ENCODE measurements around the gene PITX3.
A peak's percentile ranks its signal among the peaks of the same experiment; 100 is the strongest.

The PITX3 gene
- total RNA-seq, result 0 to 0.15 (median 0.06) reads per million in 4 donors

DNA sequence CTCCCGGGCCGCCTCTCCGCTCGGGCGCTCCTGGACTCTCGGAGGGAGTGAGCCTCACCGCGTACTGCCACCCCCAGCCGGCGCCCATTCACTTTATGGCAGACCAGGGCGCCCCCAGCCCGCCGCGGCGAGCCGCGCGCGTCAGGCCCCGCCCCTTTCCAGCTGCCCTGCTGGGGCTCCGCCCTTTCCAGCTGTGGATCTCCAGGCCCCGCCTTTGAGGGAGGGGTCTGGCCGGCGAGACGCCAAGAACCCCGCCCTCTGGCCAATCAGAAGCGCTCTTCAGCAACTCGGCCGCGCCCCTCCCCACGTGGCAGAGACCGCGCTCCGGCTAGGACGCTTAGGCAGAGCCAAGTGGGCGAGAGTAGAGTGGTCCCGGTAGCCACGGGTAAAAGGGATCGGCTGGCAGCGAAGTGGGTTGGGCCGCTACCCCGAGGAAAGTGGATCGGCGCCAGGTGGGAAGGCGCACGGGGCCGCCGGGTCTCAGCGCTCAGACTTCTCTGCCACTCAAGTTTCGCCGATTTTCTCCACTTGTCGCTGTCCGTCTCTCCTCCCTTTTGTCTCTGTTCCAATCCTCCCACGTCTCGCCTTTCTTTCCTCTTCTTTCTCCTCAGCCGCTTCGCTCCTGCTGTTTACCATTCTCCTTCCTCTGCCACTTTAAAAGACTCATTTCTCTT, at the start of gene PITX3:
TSS of gene PITX3 (minus strand) at position 69 of the 674 bp plus-strand sequence. CDS start 9,432 bp downstream, outside the sequence.
- DNase-seq, result peak; percentile 83 to 93 (median 86)

DNA sequence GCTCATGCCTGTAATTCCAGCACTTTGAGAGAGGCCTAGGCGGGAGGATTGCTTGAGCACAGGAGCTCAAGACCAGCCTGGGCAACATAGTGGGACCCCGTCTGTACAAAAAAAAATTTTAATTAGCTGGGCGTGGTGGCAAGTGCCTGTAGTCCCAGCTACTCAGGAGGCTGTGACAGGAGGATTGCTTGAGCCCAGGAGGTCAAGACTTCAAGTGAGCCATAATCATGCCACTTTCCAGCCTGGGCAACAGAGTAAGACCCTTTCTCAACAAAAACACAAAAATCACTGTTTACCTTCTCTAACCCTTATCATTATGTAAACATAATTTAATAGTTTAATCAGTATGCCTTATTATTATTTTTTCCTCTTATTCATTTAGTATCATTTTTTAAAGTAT, 48.5 kb upstream of the PITX3 start:
- DNase-seq, result no peak

DNA sequence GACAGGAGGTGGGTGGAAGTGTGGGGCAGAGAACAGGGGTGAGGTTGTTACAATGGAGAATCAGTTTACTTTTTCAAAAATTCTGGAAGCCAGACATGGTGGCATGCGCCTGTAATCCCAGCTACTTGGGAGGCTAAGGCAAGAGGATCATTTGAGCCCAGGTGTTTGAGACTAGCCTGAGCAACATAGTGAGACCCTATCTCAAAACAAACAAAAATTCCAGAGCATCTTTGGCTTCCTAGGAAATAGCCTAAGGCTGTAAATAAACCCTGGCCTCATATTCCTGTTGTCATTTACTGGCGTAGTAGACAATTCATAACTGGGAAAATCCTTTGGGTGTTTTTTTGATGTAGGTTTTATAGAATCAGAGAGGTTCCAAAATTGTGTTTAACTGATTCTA, 48.0 kb upstream of the PITX3 start:
- no peak for DNase-seq

DNA sequence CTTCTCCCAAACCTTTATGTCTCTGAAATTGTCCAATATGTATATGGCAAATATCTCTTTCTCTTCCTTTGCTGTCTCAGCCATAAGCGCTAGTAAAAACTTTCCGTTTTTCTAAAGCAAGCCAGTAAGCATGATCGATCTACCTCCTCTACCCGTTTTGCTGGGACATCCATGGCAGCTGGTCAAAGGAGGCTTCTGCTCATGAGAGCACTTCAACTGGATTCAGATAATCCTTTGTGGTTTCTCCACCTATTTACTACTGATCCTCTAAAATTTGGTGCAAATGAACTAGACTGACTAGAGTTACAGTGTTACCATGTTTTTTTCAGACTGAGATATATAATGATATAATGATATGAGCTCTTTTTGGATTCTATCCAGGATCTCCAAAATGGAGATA, 46.7 kb upstream of the PITX3 start:
- no peak for DNase-seq

DNA sequence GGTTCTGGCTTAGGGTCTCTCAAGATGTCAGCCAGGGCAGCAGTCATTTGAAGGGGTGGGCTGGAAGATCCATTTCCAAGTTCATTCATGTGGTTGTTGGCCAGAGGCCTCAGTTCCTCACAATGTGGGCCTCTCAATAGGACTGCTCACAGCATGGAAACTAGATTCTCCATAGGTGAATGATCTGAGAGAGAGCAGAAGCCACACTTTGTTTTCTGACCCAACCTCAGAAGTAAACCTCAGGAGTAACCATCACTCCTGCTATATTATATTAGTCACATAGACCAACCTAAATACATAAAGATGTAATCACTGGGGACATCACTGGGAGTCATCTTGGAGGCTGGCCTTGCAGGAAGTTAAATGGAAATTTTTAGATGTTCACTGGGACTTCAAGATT, 46.2 kb upstream of the PITX3 start:
- DNase-seq, result no peak

DNA sequence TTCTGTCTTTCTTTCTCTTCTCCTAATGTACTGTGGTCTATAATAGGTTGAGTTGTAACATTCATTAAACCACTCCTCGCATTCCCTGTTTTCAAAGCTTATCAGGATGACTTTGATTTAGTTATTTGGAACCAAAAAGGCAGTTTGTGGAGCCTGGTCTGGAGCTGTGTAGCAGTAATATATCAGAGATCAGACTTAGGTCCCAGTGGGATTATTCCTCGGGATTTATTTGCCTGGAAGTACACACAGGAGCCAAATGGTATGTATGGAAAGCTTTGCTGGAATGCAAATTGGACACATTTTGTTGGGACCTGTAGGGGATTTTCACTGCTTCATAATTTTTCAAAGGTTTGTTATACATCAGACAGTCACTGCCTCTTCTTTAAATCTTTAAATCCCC, 44.9 kb upstream of the PITX3 start:
- DNase-seq, result no peak

DNA sequence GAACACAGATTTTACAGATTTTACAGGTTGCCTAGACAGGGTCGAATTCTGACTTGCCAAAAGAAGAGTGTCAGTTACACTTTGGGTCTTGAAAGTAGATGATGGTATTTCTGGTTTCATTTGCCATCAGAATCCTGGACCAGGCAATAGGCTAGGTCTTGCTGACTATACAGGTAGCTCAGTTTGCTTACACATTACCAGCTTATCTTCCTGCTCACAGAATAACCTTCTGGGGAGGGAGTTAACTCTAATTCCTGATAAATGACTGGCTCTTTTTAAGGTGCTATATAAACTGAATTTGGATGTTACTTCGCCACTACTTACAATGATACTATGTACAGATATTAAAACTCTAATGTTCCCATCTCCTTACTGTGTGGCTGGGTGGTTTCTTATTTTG, 43.8 kb upstream of the PITX3 start:
- peak in 1 of 5 donors; percentile 24 for DNase-seq

DNA sequence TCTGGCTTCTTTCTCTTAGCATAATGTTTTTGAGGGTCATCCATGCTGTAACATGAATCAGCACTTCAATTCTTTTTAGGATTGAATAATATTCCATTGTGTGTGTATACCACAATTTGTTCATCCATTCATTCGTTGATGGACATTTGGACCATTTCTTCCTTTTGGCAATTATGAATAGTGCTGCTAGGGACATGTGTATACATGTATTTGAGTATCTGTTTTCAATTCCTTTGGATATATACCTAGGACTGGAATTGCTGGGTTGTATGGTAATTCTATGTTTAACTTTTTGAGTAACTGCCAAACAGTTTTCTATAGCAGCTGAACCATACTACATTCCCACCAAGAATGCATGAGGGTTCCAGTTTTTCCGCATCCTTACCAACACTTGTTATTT, 43.2 kb upstream of the PITX3 start:
- DNase-seq, result no peak

DNA sequence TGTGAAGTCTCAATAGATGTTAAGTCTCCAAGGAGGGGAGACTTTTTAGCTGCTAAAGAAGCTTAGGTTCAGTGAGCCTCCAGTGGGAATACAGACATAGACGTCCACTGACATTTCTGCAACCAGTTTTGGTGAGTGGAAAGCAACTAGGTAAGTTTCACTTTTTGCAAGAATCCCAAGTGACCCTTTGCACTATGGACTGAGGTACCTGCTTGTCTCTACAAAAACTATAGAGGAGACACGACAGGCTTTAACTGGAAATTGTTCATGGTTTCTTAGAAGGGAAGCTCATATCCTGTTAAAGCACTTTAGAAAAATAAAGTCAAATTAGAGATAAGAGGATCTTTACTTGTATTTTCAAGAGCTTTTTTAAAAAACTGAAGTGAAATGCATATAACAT, 42.6 kb upstream of the PITX3 start:
- DNase-seq, result peak in 1 of 5 donors; percentile 56

DNA sequence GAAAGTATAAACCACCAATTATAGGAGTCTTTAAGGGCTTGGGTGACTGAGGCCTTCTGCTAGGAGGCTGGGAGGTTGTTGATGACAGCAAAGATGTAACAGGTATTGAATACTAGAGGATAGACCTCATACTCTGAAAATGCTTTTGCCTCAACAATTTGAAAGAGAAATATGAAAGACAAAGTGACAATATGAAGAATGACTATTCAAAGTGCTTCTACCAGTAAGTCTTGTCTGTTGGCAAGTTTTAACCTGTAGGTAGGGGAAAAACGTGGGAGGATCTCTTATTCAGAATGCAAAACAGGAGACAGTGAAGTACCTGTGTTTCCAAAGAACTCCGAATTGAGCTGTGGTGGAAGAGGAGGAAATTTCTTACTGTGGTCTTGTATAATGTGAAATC, 42.2 kb upstream of the PITX3 start:
- DNase-seq, result no peak

DNA sequence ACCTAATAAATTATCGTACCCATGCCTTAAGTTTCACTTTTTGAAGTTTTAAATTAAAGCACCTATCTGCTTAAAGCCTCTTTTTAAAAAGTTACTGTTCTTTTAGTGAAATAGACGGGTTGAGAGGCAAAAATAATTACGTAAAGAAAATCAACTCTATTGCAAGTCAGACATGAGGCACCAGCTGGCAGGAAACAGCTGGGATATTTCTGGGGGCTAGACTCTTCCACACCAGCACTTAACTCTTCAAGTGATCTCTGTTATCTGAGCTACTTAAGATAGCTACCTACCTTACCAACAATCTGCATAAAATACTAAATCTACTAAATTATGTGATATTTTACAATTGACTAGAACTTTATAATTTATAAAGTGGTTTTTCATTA, 39.8 kb upstream of the PITX3 start:
- no peak for DNase-seq

DNA sequence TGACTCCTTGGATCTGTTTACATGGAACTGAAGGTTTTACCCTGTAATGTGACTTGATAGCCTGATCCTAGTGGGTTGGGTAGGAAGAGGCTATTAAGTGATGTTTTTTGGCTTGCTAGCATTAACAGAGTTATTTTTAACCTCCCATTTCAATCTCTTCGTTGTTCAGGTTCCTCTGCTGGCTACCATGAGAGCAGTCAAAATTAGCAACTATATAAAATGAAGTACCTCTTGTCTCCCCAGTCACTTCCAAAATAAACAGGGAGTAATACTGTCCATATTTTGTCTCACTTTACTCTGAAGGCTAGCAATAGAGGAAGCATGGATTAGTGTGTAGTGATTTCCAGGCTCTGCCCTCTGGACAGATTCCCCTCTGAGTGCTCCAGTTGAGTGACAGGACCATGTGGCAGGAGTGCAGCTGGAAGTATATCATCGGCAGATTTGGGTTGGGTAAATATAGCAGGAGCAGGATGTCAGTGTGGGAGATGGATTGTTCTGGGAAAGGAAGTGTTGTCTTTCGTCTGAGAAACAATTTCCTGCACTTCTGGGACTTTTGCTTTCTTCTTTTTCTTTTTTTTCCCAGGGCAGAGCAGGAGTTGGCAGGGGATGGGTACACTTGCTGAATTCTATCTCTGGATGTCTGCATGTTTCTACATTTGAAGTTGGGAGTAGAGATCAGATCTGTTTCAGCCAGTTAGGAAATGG, 39.2 kb upstream of the PITX3 start:
- DNase-seq, result no peak

DNA sequence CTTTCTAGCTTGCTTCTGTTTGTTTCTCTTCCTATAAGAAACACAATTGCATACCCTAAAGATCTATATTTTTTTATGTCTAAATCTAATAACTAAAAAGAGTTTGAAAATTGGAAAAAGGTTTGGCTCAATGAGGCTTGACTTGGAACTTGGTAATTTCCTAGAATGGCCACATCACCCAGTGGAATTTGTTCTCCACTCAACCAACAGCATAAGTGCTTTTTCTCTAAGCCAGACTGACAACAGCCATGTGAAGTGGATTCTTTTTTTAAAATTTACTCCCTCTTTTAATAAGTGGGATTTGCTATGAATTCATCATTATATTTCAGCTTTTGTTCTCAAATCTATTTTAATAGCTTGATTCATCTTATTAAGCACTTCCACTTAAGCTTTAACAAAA, 37.8 kb upstream of the PITX3 start:
- DNase-seq, result no peak

DNA sequence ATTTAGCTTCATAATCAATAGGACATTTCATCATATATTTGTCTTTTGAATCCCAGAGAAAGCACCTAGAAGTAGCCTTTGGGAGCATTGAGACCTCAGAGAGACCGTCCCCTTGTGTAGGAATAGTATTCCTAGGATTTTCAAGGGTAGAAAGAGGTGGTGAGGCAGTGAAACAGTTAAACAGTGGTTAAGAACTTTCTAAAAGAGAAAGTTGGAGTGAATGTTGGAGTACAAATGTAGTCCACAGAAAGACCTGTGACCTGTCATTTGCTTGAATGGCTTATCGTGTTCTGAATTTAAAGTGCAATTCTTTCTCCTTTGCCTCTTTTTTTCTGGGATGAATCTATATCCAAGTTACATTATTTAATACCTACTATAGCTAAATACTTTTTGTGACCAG, 34.0 kb upstream of the PITX3 start:
- DNase-seq, result no peak

DNA sequence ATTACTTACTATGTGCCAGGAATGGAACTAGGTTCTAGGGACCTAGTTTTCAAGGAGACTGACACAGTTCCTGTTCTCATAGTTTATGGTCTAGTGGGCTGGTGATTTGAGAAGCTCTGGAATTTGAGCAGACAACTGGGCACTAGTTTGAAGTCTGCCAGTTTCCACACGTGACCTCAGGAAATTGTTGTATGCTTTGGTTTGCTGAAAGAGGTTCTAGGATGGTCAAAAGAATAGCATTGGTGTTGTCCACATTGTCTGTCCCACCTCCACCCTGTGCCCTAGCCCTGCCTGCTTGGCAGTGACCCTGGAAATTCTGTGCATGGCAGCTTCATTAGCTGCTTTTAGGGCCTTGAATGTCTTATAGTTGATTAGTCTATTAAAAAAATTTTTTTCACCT, 32.8 kb upstream of the PITX3 start:
- no peak for DNase-seq

DNA sequence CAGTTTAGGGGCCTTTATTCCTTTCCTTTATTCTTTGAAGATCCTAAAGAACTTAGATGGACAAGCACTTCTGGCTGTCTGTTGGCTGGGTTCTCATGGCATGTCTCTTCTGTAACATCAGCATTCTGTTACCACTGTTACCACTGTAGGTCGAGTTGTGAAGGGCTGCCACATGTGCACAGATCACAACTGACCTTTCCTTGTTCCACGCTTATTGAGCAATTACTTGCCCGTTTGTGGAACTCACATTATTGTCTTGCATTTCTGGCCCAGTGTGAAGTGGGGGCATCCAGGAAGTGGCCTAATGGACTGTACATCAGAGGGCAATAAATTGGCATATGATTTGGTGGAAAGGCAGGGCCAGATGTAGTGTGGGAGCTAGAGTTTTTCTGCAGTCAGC, 27.7 kb upstream of the PITX3 start:
- no peak for DNase-seq

DNA sequence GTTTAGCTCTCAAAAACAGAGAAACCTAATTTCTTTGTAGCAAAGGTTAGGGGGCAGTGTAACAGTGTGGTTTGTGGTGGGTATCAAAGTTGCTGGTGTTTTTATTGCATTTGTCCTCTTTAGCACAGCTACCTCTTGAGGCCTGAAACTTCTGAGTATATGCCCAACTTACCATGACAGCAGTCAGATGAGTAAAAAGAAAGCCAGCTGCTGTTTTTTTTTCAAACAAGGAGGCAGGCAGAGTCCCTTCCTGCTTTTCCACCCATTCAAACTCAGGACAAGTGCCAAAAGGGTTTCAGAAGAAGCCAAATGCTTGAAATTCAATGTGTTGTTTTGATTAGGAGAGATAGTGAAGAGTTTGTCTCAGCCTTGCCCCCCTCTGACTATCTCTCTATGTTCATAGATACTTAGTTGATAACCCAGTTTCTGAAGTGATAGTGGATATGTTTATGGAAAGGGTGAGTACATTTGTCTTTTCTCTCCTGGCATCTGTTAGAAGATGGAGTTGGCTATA, 27.1 kb upstream of the PITX3 start:
- DNase-seq, result no peak

DNA sequence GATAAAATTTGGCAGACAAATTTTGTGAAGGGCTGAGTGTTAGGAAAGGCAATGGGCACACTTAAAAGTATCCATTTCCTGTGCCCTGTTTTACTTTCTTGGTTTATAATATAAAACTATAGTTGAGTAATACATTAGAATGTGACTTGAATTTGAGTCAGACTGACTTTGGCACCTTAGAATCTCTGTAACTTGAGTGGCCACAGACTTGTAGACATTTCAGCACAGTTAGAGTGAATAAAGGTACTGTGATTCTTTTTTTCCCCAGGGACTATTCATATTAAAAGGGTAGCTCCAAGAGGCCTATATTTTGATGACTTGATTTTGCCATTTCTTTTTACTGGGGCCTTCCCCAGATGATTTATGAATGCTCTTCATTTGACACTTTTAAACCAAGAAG, 26.4 kb upstream of the PITX3 start:
- DNase-seq, result no peak

DNA sequence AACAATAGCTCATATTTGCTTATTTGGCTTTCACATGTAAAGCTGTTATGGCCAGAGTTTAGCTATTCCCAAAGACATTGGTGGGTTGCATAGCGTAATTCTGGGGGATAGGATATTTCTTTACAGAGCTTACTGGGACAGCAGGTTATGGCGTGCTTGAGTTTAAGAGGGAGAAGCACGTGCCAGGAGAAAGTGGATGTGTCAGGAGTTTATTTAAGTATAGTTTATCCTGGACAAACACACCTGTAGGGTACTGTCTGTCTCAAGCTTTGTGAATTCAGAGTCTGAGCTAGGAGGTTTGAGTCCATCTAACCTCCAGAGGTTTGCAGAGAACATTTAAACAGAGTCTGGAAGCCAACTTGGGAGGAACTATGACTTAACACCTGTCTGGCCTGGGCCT, 25.4 kb upstream of the PITX3 start:
- no peak for DNase-seq

DNA sequence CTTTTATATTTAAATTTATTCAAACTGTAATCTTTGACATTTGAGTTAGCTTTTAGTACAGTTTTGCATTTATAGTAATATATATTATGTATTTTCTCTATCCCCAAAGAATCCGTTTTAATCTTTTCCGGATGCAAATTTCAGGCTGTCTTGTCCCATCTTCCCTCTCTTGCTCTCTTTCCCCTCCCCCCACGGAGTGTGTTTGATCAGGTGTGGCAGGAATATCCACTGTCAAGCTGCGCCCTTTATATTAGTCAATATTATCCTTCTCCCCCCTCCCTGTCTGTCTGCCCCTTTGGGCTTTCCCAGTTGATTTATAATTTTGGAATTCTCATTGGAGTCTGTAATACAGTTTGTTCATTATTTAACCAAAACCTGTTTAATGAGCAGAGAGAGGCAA, 23.1 kb upstream of the PITX3 start:
- DNase-seq, result no peak

DNA sequence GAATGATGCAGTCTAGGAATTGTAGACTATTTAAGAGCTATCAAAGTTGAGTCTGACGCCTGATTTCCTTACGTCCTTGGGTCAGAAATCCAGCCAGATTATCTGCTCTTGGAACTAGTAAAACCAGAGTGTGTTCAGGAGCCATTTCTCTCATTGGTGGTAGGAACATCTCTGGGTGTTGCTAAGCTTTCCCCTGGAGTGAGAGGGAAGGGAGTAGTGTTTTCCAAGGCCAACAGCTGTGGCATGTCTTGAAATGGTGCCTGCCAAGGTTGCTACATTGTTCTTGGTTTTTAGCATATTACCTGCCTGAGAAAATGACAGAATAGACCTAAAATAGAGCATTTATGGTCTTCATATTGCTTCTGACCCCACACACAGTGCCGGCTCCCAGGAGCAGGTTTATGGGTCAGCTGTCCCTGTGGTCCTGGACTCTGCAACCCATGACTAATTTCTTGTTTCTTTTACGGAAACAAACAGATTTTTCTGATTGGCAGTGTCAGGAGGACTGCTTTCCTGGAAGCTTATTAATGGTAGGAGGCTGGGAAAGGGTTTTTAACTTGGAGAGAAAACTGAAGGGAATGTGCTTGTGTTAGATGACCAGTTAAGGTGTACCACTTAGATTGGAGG, 21.5 kb upstream of the PITX3 start:
- no peak for DNase-seq

DNA sequence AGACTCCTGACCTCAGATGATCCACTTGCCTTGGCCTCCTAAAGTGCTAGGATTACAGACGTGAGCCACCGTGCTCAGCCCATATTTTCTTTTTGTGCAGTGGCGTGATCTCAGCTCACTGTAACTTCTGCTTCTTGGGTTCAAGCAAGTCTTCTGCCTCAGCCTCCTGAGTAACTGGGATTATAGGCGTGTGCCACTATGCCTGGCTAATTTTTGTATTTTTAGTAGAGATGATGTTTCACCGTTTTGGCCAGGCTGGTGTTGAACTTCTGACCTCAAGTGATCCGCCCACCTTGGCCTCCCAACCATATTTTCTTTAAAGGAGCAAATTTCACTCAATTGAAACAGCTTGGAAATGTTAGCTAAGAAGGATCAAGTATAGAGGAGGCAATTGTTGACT, 20.5 kb upstream of the PITX3 start:
- DNase-seq, result no peak

DNA sequence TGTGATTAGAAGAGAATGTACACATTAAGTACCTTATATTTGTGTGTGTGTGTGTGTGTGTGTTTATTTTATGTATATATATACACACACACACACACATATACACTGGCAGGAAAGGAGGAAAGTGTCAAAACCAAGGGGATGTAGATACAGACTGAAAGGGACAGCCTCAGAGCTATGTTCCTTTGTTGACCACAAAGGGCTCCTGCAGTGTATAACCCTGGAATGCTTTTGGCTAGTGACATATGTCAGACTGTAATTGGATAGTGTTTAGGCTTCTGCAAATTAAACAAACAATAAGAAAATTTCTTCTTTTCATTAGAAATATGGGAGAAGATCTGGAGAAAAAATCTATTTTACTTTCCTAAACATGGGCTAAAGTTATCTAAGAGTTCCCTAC, 19.9 kb upstream of the PITX3 start:
- DNase-seq, result no peak

DNA sequence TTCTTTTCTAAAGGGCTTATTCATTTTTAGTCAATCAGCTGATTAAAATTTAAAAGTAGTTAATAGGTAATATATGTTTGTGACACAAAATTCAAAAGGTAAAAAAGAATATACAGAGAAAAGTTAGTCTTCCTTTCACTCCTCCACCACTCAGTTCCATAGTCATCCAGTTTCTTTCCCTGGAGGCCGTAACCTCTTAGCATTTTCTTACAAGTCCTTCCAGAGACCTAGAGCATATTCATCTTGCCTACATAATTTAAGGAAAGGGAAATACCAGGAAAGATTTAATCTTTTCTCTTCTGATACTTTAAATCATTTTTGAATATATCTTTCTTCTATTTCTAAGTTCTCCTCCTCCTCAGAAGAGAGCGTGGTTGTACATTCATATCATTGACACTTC, 14.1 kb upstream of the PITX3 start:
- DNase-seq, result no peak
